Measurements from ENCODE around the gene LY6G6D.

Gene LY6G6D

DNA sequence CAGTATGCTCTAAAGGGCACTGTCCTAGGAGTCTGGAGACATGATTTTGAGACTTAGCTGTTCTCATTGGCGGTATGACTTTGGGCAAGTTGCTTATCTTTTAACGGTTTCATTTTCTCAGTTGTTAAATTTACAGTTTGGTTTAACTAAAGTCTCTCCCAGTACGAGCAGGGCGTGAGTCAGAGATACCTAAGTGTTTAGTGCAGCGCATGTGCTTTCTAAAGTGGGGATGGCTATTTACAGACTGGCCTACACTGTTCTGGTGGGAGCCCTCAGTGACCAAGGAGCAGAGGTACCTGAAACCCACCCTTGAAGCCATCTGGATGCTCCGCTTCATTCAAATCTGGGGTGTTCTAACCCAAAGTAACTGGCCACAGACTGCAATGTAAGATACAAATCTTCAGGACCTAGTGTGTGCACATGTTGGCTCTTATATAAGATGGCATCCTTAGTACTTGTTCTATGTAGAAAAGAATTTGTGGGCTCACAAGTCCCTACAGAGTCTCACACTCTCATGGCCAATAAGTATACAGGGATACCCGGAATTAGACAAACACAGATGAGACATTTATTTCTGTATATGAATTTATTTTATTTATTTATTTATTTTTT, 35.4 kb downstream of the LY6G6D start:
- Histone ChIP-seq H3K4me1 (ENCODE audit: control insufficient read depth, insufficient read depth, low read length) (no peaks in the 10 kb centered on the region), H3K36me3 (ENCODE audit: control insufficient read depth, insufficient read depth, low read length) (no peaks in the 10 kb centered on the region), H3K9ac (ENCODE audit: low read length) (no peak overlapping the region), H3K4me3 (ENCODE audit: low read length) (no peak overlapping the region), H3K27me3 (ENCODE audit: control insufficient read depth, insufficient read depth, low read length) (no peaks in the 10 kb centered on the region), H3K27ac (ENCODE audit: low read depth, low read length) (no peak overlapping the region)

DNA sequence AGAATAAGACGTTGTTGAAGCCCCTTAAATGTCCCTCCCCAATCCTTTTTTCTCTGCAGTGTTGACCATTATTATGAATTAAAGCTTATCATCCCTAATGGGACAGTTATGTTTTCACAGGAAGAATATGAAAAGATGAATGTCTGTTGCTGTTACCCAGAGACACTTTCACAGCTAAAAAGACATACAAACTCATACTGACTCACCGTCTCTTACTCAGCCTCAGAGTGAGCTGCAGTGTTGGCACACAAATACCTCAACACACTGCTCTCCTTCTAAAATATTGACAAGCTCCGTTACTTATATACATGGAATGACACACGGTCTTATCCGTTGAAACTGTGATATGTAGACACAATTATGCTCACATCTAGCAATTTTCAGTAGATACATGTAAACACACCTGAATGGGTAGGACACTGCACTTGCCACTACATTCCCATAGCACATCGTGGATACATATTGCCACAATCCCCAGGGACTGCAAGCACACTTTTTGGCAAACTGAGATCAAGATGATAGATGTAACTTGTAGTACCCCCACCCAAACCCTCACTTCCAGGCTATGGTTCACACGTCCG, 37.7 kb downstream of the LY6G6D start:
- H3K27me3 ChIP-seq (ENCODE audit: control insufficient read depth, insufficient read depth, low read length), result no peaks in the 10 kb centered on the region
- no peaks in the 10 kb centered on the region for H3K4me1 ChIP-seq (ENCODE audit: control insufficient read depth, insufficient read depth, low read length)
- H3K9ac ChIP-seq (ENCODE audit: low read length), result no peak overlapping the region
- no peak overlapping the region for H3K4me3 ChIP-seq (ENCODE audit: low read length)
- H3K36me3 ChIP-seq (ENCODE audit: control insufficient read depth, insufficient read depth, low read length), result no peaks in the 10 kb centered on the region
- H3K27ac ChIP-seq (ENCODE audit: low read depth, low read length), result no peak overlapping the region

DNA sequence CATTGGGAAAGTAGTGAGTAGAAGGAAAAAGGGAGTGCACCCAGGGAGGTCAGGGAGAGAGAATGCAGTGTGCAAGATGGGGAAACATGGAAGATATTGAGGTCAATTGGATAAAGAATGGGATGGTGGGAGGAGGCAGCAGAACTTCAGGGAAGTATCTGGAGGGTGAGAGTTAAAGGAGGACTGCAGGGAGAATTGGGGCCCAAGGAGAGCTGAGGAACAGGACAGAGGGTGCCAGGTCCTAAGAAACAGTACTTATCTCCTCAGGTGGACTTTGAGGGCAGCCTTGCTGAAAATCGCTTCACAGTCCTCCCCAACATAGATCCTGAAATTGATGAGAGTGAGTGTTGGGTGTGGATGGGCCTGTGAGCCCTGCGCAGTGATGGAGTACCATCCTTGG, 43.1 kb downstream of the LY6G6D start:
- Histone ChIP-seq H3K4me3 (ENCODE audit: low read length) (no peak overlapping the region), H3K27ac (ENCODE audit: low read depth, low read length) (no peak overlapping the region), H3K27me3 (ENCODE audit: control insufficient read depth, insufficient read depth, low read length) (no peaks in the 10 kb centered on the region), H3K4me1 (ENCODE audit: control insufficient read depth, insufficient read depth, low read length) (no peaks in the 10 kb centered on the region), H3K36me3 (ENCODE audit: control insufficient read depth, insufficient read depth, low read length) (no peaks in the 10 kb centered on the region), H3K9ac (ENCODE audit: low read length) (no peak overlapping the region)

DNA sequence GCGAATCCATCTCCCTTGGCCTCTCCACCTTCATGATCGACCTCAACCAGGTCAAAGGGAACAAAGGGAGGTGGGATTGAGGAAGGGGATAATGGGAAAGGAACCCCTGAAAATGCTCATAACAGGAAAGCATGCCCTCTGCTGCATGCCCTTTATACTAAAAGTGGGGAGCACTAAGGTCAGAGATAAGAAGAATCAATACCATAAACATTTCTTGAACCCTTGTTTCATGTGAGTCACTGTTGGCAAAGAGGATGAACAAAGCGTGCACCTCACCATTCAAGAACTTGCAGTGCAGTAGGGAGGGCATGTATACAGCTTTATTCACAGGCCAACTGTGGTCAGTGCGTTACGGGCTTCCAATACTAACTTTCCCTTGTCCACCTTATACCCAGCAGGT, 45.6 kb downstream of the LY6G6D start:
- H3K27ac ChIP-seq (ENCODE audit: low read depth, low read length), result no peak overlapping the region
- H3K9ac ChIP-seq (ENCODE audit: low read length), result no peak overlapping the region
- no peaks in the 10 kb centered on the region for H3K36me3 ChIP-seq (ENCODE audit: control insufficient read depth, insufficient read depth, low read length)
- no peak overlapping the region for H3K4me3 ChIP-seq (ENCODE audit: low read length)
- H3K4me1 ChIP-seq (ENCODE audit: control insufficient read depth, insufficient read depth, low read length), result no peaks in the 10 kb centered on the region
- H3K27me3 ChIP-seq (ENCODE audit: control insufficient read depth, insufficient read depth, low read length), result no peaks in the 10 kb centered on the region

DNA sequence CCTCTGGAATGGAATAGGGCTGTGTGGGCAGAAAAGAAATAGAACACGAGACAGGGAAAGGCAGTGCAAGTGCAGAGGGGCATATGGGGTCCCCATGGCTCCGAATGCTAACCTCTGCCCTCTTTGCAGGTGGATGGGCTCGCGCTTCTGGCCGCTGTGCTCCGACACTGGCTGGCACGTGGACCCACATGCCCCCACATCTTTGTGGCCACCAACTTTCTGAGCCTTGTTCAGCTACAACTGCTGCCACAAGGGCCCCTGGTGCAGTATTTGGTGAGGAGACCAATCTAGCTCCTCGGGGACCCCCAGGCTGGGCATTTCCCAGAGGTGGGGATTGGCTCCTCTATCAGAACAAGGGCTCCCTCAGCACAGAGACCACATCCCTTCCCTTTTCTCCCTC, 46.2 kb downstream of the LY6G6D start:
- Histone ChIP-seq H3K4me1 (ENCODE audit: control insufficient read depth, insufficient read depth, low read length) (no peaks in the 10 kb centered on the region), H3K27ac (ENCODE audit: low read depth, low read length) (no peak overlapping the region), H3K9ac (ENCODE audit: low read length) (no peak overlapping the region), H3K36me3 (ENCODE audit: control insufficient read depth, insufficient read depth, low read length) (no peaks in the 10 kb centered on the region), H3K27me3 (ENCODE audit: control insufficient read depth, insufficient read depth, low read length) (no peaks in the 10 kb centered on the region), H3K4me3 (ENCODE audit: low read length) (no peak overlapping the region)

DNA sequence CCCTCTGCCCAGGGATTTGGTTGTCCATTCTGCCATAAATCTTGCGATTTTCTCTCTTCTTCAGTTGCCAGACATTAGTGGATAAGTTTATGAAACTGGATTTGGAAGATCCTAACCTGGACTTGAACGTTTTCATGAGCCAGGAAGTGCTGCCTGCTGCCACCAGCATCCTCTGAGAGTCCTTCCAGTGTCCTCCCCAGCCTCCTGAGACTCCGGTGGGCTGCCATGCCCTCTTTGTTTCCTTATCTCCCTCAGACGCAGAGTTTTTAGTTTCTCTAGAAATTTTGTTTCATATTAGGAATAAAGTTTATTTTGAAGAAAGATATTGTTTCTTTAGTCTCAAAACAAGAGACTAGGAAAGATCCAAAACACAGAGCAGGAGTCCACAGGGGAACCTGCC, 47.2 kb downstream of the LY6G6D start, which contains the start of gene SAPCD1:
Gene SAPCD1, plus strand, starts transcription at position 301 of the 400 bp plus-strand sequence. CDS start 399 bp downstream, outside the sequence.
- Histone ChIP-seq H3K9ac (ENCODE audit: low read length) (no peak within 1 kb of the TSS), H3K4me3 (ENCODE audit: low read length) (no peak within 1 kb of the TSS), H3K36me3 (ENCODE audit: control insufficient read depth, insufficient read depth, low read length) (no peaks in the 10 kb centered on the region), H3K27ac (ENCODE audit: low read depth, low read length) (no peak within 1 kb of the TSS), H3K27me3 (ENCODE audit: control insufficient read depth, insufficient read depth, low read length) (no peaks in the 10 kb centered on the region), H3K4me1 (ENCODE audit: control insufficient read depth, insufficient read depth, low read length) (no peaks in the 10 kb centered on the region)

DNA sequence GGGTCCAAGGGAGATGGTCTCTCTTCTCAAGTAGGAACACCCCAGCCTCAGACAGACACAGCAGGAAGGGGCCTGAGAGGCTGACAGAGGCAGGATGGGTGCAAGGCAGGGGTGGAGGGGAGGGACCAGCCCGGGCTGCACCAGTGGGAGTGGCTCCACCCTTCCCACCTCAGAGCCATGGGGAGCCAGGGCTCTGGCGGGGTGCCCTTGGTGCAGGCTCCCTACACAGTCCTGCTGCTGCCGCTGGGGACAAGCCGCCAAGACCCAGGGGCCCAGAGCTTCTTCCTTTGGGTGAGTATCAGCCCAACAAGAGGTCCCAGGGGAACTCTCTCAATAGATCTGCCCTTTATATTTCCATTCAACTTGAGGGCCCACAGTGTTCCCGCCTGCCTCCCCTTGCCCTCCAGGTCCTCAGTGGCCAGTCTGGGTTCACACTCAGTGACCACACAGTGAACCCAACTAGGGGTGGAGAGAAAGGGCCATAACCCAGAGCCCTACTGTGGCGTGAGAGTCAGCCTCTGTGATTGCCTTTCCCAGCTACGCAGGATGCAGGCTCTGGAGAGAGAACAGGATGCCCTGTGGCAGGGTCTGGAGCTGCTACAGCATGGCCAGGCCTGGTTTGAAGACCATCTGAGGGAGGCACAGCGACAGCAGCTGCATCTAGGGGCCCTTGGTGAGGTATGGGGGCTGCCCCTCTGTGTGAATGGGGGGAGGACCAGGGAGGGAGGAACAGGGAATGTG, 47.9 kb downstream of the LY6G6D start:
- no peak overlapping the region for H3K27ac ChIP-seq (ENCODE audit: low read depth, low read length)
- no peaks in the 10 kb centered on the region for H3K27me3 ChIP-seq (ENCODE audit: control insufficient read depth, insufficient read depth, low read length)
- no peak overlapping the region for H3K4me3 ChIP-seq (ENCODE audit: low read length)
- H3K4me1 ChIP-seq (ENCODE audit: control insufficient read depth, insufficient read depth, low read length), result no peaks in the 10 kb centered on the region
- H3K9ac ChIP-seq (ENCODE audit: low read length), result no peak overlapping the region
- no peaks in the 10 kb centered on the region for H3K36me3 ChIP-seq (ENCODE audit: control insufficient read depth, insufficient read depth, low read length)

DNA sequence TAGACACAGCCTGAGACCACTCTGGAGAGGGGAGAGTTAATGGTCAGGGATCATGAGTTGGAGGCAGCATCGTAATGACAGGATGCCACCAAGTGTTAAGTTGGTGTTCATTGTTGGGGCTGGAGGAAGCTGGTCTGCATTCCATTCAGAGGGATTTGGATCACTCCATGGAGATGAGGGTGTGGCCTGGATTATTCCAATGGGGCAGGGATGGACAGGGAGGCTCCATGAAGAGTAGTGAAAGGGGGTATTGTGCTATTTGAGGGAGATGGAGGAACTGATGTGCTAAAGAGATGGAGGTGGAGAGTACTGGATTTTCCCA, 48.4 kb downstream of the LY6G6D start:
- H3K4me3 ChIP-seq (ENCODE audit: low read length), result no peak overlapping the region
- H3K4me1 ChIP-seq (ENCODE audit: control insufficient read depth, insufficient read depth, low read length), result no peaks in the 10 kb centered on the region
- no peak overlapping the region for H3K9ac ChIP-seq (ENCODE audit: low read length)
- no peak overlapping the region for H3K27ac ChIP-seq (ENCODE audit: low read depth, low read length)
- H3K27me3 ChIP-seq (ENCODE audit: control insufficient read depth, insufficient read depth, low read length), result no peaks in the 10 kb centered on the region
- H3K36me3 ChIP-seq (ENCODE audit: control insufficient read depth, insufficient read depth, low read length), result no peaks in the 10 kb centered on the region

DNA sequence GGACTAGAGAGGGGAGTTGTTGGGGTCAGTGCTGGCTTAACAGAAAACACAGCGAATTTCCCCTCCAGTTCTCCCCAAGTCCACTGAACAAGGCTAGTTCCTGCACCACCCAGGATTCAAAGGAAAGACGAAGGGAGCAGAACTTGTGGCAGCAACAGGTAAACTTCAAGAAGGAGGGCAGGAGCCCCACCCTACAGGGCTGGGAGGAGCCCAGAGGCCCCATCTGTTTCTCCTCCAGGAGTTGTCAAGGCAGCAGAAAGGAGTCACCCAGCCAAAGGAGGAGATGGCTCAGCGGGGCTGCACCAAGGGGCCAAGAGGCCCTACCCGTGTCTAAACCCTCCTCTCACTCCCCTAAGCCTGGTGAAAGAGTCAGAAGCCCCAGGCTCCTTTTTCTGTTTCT, 49.0 kb downstream of the LY6G6D start:
- H3K27ac ChIP-seq (ENCODE audit: low read depth, low read length), result no peak overlapping the region
- H3K27me3 ChIP-seq (ENCODE audit: control insufficient read depth, insufficient read depth, low read length), result no peaks in the 10 kb centered on the region
- H3K36me3 ChIP-seq (ENCODE audit: control insufficient read depth, insufficient read depth, low read length), result no peaks in the 10 kb centered on the region
- H3K4me3 ChIP-seq (ENCODE audit: low read length), result no peak overlapping the region
- no peak overlapping the region for H3K9ac ChIP-seq (ENCODE audit: low read length)
- no peaks in the 10 kb centered on the region for H3K4me1 ChIP-seq (ENCODE audit: control insufficient read depth, insufficient read depth, low read length)

DNA sequence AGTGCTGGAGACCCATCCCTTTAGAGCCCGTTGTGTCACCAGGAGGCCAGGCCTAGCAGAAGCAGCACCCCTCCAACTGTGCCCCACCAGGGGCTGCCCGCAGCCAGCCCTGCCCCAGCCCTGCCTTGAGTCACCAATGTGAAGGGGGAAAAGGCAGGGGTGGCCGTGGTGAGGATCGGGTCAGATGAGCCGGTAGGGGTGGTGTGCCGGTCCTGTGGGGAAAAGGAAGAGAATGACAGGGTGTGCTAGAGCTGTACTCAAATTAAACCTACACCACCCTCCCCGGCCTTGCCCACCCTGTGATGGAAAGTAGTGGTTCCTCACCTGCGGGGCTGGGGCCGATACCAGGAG, 50.4 kb downstream of the LY6G6D start:
- H3K9ac ChIP-seq (ENCODE audit: low read length), result no peak overlapping the region
- no peaks in the 10 kb centered on the region for H3K36me3 ChIP-seq (ENCODE audit: control insufficient read depth, insufficient read depth, low read length)
- H3K27me3 ChIP-seq (ENCODE audit: control insufficient read depth, insufficient read depth, low read length), result no peaks in the 10 kb centered on the region
- H3K27ac ChIP-seq (ENCODE audit: low read depth, low read length), result no peak overlapping the region
- H3K4me1 ChIP-seq (ENCODE audit: control insufficient read depth, insufficient read depth, low read length), result no peaks in the 10 kb centered on the region
- H3K4me3 ChIP-seq (ENCODE audit: low read length), result no peak overlapping the region

DNA sequence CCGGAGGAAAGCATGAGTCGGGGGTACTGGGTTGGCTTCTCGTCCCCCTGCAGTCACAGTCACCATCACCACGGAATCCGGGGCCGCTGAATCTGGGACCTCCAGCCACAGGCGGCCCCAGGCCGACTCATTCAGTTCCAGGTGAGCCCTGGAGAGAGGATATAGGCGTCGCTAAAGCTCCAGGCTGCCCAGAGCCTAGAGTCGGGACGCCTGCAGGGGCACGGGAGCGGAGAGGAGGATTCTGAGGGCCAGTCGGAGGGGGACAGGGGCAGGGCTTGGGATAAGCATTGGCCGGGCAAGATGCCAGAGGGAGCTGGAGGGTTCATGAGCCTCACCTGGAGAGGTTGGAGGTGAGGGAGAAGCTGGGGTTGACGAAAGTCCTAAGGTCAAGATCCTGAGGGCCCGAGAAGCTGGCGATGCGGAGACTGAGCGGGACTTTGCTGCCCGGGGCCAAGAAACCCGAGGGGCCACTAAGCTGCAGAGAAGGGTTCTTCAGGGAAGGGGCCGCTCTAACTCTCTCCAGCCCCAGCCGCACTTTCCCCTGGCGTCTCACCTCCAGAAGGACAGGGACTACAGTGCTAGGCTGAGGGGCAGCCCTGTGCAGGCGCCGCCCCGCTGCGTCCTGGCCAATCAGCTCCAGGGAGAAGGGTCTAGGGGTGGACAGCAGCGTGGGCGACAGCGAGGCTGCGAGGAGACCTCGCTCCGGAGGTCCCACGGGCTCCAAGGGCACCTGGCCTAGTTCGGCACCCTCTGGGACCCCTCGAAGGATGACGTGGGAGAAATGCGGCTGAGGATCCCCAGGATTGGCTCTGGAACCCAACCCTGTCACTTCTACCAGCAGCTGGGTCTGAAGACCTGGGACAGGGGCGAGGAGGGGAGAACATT, 51.0 kb downstream of the LY6G6D start:
- H3K36me3 ChIP-seq (ENCODE audit: control insufficient read depth, insufficient read depth, low read length), result no peaks in the 10 kb centered on the region
- no peak overlapping the region for H3K9ac ChIP-seq (ENCODE audit: low read length)
- H3K27ac ChIP-seq (ENCODE audit: low read depth, low read length), result no peak overlapping the region
- no peaks in the 10 kb centered on the region for H3K4me1 ChIP-seq (ENCODE audit: control insufficient read depth, insufficient read depth, low read length)
- H3K4me3 ChIP-seq (ENCODE audit: low read length), result peak overlapping the region; percentile 18
- H3K27me3 ChIP-seq (ENCODE audit: control insufficient read depth, insufficient read depth, low read length), result no peaks in the 10 kb centered on the region

DNA sequence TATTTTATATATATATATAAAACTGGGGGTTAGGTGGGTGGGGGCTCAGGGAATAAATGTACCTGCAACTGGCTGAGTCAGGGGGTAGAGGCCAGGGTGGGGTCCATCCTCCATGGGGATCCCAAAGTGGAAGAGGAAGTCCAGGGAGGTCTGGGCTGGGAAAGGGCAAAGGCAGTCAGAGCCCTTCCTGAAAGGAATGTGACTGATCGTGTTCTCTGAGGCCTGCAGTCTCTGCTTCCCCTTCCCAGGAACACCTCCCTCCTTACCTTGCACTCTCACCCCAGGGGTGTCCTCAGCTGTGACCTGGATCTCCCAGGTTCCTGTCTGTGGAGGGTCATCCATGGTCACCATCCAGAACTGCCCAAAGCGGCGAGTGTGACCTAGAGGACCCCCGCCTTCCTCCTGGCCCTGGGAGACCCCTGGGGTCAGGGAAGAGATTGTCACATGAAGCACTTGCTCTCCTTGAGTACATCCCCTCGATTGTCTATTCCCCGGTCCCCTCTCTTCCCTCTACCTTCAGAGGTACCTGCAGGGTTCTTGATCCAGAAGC, 52.0 kb downstream of the LY6G6D start:
- H3K27me3 ChIP-seq (ENCODE audit: control insufficient read depth, insufficient read depth, low read length), result no peaks in the 10 kb centered on the region
- H3K4me3 ChIP-seq (ENCODE audit: low read length), result no peak overlapping the region
- no peaks in the 10 kb centered on the region for H3K4me1 ChIP-seq (ENCODE audit: control insufficient read depth, insufficient read depth, low read length)
- H3K36me3 ChIP-seq (ENCODE audit: control insufficient read depth, insufficient read depth, low read length), result no peaks in the 10 kb centered on the region
- H3K27ac ChIP-seq (ENCODE audit: low read depth, low read length), result no peak overlapping the region
- H3K9ac ChIP-seq (ENCODE audit: low read length), result no peak overlapping the region

Data from rectal smooth muscle tissue (tissue), 1 donor.